HTERT RPE-1 (cell line): ENCODE results near the gene KLRG1.

Experiments
- in situ Hi-C: fragments of 300-500 bp; cut with MboI; formaldehyde crosslinking; loops from 4 replicates; pipeline ENCODE4 v1.14.3; 2020; ENCODE audit warnings: low sequenced_read_pairs

Gene KLRG1

GRCh38 chr12:8989413-8989812, at the start of gene KLRG1:
TSS of gene KLRG1 (plus strand) at chr12:8989546. CDS start at chr12:8989636, 90 bp downstream.
- in situ Hi-C loops, result no loop called here

- in situ Hi-C loops, result no loop called here
These were observed 47.5 kb upstream of the KLRG1 start for GRCh38 chr12:8941691-8942478.

- in situ Hi-C loops, result no loop called here
These were observed 45.7 kb upstream of the KLRG1 start for GRCh38 chr12:8943565-8944186.

- in situ Hi-C loops, result no loop called here
These were observed 42.6 kb upstream of the KLRG1 start for GRCh38 chr12:8946733-8947132.

GRCh38 chr12:8947737-8948136, 41.6 kb upstream of the KLRG1 start:
- in situ Hi-C loops, result no loop called here

DNA sequence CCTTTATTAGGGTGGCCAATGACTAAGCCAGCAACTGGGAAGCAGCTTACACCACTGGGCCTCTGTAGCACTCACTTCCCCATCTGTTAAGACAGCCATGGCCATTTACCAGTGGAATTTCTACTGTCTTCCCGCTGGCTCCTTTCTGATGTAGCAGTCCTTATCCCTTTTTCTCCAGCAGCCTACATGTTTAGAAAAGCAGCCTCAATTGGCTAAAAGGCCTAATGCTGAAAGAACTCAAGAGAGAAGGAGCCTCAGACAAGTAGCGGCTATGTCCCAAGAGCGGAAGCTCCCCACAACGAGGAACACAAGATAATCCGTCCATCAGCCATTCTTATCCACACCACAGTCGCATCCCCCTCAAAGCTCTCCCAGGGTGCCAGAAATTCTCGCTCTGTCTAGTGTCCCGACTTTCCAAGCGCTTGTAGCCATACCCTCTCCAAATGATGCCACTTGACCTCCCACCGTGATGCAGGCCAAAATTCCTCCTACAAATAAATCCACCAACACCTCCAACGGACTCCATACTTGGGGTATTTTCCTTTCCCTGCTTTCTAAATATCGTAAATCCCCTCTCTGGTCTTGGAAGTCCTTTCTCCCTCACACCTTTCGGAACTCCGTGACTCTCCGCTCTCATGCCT, 40.5 kb upstream of the KLRG1 start:
- in situ Hi-C loops, result no loop called here

GRCh38 chr12:8949342-8950220, 39.8 kb upstream of the KLRG1 start, which contains the start of gene M6PR:
TSS of gene M6PR (minus strand) at chr12:8949645. CDS start at chr12:8946404, 3,241 bp downstream.
- in situ Hi-C loops, result no loop called here

- in situ Hi-C loops, result no loop called here
These were observed 39.2 kb upstream of the KLRG1 start for GRCh38 chr12:8950221-8950527.

- in situ Hi-C loops, result no loop called here
These were observed 38.5 kb upstream of the KLRG1 start for GRCh38 chr12:8950702-8951478.

DNA sequence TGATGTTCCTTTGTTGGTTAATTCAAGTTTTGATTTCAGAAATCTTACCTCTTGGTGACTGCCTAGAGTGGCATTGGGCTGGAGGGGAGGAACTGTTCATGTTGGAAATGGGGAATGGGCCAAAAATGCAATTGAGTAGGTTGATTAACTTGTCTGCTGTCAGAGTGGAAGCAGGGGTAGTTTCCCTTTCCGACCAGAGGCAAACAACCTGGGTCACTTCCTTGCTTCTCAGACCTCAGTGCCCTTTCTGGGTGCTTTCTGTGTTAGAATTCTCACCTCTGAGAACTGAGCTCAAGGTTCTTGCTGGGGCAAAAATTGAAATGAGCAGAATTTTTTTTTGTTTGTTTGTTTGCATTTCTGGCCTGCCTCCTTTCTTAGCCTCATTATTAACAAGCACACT, 37.6 kb upstream of the KLRG1 start:
- in situ Hi-C loops, result no loop called here

DNA sequence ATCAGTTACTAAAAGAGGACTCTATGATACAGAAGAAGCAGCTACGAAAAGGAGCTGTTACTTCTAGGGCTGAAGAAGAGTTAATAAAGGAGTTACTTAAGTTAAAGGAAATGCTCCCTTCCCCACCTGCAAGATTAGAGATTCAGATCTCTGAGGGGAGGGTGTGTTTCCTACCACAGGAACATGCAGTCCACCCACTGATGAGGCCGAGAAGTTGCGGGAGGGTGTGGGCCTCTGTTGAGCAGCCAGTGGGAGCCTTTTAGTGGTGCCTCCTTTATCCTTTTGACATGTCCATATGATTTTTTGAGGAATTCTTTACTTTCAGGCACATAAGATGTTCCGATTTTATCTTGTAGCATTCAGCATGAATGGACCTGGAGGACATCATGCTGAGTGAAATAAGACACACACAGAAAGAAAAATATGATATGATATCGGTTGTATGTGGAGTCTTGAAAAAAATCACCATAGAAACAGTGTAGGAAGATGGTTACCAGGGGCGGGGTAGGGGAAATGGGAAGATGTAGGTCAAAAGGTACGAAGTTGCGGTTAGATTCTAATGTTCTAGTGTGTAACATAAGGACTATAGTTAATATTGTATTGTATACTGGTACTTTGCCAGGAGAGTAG, 35.5 kb upstream of the KLRG1 start:
- in situ Hi-C loops, result no loop called here

- in situ Hi-C loops, result no loop called here
These were observed 33.3 kb upstream of the KLRG1 start for GRCh38 chr12:8956073-8956472.

DNA sequence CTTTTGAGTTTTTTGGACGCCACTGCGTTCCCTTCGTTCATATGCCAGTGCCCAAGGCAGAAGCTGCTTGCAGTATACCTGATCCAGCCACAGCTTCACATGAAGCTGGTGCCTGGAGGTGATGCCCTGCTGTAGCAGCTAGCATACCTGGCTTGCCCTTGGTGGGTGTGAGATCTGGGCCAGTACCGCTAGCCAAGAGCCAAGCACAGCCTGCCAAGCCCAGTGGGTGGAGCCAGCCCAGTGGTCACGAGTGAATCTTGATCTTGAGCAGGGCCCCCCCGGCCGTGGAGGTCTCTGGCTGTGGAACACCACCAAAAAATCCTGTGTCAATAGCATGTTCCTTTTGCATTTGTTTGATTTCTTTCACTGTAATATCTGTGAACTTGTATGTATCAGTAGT, 32.6 kb upstream of the KLRG1 start:
- in situ Hi-C loops, result no loop called here

- in situ Hi-C loops, result no loop called here
These were observed 31.8 kb upstream of the KLRG1 start for GRCh38 chr12:8957561-8957960.

GRCh38 chr12:8958066-8958465, 31.3 kb upstream of the KLRG1 start:
- in situ Hi-C loops, result no loop called here

- in situ Hi-C loops, result no loop called here
These were observed 29.2 kb upstream of the KLRG1 start for GRCh38 chr12:8960176-8960575.

DNA sequence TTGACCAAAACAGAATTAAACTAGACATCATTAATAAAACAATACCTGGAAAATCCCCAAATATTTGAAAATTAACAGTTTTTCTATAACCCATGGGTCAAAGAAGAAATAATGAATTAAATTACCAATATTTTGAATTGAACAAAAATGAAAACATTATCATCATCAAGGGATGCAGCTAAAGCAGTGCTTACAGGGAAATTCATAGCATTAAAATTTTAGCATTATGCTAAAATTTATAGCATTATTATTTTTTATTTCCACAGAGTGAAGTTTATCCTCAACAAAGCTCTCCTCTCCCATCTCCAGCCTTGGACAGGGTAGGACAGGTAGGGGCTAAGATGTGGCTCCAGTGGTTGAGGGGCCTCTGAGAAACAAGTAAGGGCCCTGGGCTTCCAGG, 20.6 kb upstream of the KLRG1 start:
- in situ Hi-C loops, result no loop called here

- in situ Hi-C loops, result no loop called here
These were observed 19.4 kb upstream of the KLRG1 start for GRCh38 chr12:8969861-8970411.

- in situ Hi-C loops, result no loop called here
These were observed 18.9 kb upstream of the KLRG1 start for GRCh38 chr12:8970432-8970831.

- in situ Hi-C loops, result no loop called here
These were observed 9.2 kb upstream of the KLRG1 start for GRCh38 chr12:8980137-8980536.
